T-cell (primary cell): Measurements from ENCODE around the gene ZNF362. TPM values are rescaled to one million over a fixed set of nuclear protein-coding genes. Genes with fewer than 3 reads are reported as not detected.

Experiments
- ATAC-seq, 4 experiments: fragments of 200-7000 bp in 3 of 4; fragments of 150-1000 bp in 1 of 4; cut with Tn5 transposase; replicated peaks in 1 of 4; 1 replicate in 3 of 4; 2 replicates in 1 of 4; pipeline ENCODE4 v1.10.0; 2021; ENCODE audit warnings: moderate library complexity in 3 of 4, mild to moderate bottlenecking in 2 of 4, moderate number of reproducible peaks in 1 of 4
- CTCF ChIA-PET, 2 donors: fragments of 300-600 bp; sonication (Branson Sonifier 250); formaldehyde crosslinking; loops; one replicate each; lab custom pipeline; 2022; ENCODE audit warnings: antibody characterized with exemption in 2 of 2; lab: Charles Lee
- POLR2A ChIA-PET, 2 donors: fragments of 300-600 bp; sonication (Branson Sonifier 250); formaldehyde crosslinking; loops; one replicate each; lab custom pipeline; 2022; ENCODE audit warnings: antibody characterized with exemption in 2 of 2; lab: Charles Lee
- DNase-seq, 35 experiments: peaks; one replicate each; pipeline versions ENCODE4 v3.0.0 to v3.0.0-alpha.2; 2013 to 2023
- H3K27ac ChIP-seq: one replicate; pipeline ENCODE4 v1.5.1; 2013; ENCODE audit warnings: low read length
- H3K27me3 ChIP-seq, 2 experiments: replicated peaks in 1 of 2; 1 replicate in 1 of 2; 2 replicates in 1 of 2; pipeline versions ENCODE4 v1.6.1 to v1.7.0; 2013; ENCODE audit warnings: low read length in 1 of 2, mixed read lengths in 1 of 2; ENCODE audit not compliant: control insufficient read depth in 2 of 2, insufficient read depth in 2 of 2; ENCODE audit errors: extremely low read depth in 1 of 2
- H3K36me3 ChIP-seq, 2 donors: 1 replicate in 1 of 2; 2 replicates in 1 of 2; pipeline versions ENCODE4 v1.6.1 to v1.7.0; 2013; ENCODE audit warnings: low read length in 1 of 2; ENCODE audit not compliant: control insufficient read depth in 2 of 2, insufficient read depth in 1 of 2; ENCODE audit errors: extremely low read depth in 1 of 2
- H3K4me1 ChIP-seq, 2 experiments: 1 replicate in 1 of 2; 2 replicates in 1 of 2; pipeline versions ENCODE4 v1.6.1 to v1.7.0; 2013; ENCODE audit warnings: low read length in 2 of 2, mixed read lengths in 1 of 2; ENCODE audit not compliant: insufficient read depth in 2 of 2, control insufficient read depth in 1 of 2; ENCODE audit errors: extremely low read depth in 1 of 2
- H3K4me3 ChIP-seq, 2 donors: 1 replicate in 1 of 2; 2 replicates in 1 of 2; pipeline versions ENCODE4 v1.5.1 to v1.7.0; 2013; ENCODE audit warnings: mild to moderate bottlenecking in 2 of 2, low read length in 1 of 2, moderate library complexity in 1 of 2; ENCODE audit not compliant: control insufficient read depth in 1 of 2; ENCODE audit errors: extremely low read depth in 1 of 2
- H3K9me3 ChIP-seq: 2 replicates; pipeline ENCODE4 v1.7.0; 2013
- H3K27ac Mint-ChIP-seq, 2 donors: one replicate each; pipeline ENCODE4 v1.8.0; 2020 to 2021; ENCODE audit warnings: mild to moderate bottlenecking in 2 of 2, mixed read lengths in 2 of 2
- H3K27me3 Mint-ChIP-seq, 2 donors: one replicate each; pipeline ENCODE4 v1.8.0; 2021 to 2022; ENCODE audit warnings: mixed read lengths in 2 of 2
- H3K36me3 Mint-ChIP-seq: one replicate; pipeline ENCODE4 v1.8.0; 2021; ENCODE audit warnings: mixed read lengths
- H3K4me1 Mint-ChIP-seq, 3 donors: one replicate each; pipeline ENCODE4 v1.8.0; 2020 to 2022; ENCODE audit warnings: mixed read lengths in 3 of 3, mild to moderate bottlenecking in 1 of 3
- H3K4me3 Mint-ChIP-seq, 3 donors: one replicate each; pipeline ENCODE4 v1.8.0; 2020 to 2022; ENCODE audit warnings: mild to moderate bottlenecking in 3 of 3, mixed read lengths in 3 of 3, moderate library complexity in 3 of 3
- H3K9me3 Mint-ChIP-seq, 3 donors: one replicate each; pipeline ENCODE4 v1.8.0; 2020 to 2022; ENCODE audit warnings: mixed read lengths in 3 of 3
- WGBS: methylation state at CpG from one replicate; pipeline ENCODE4 v1.1.5; 2013; ENCODE audit warnings: missing lambda C conversion rate; ENCODE audit not compliant: insufficient coverage; 5-methylcytosine and 5-hydroxymethylcytosine counted together
- total RNA-seq, 35 experiments: library from RNA in 6 of 35; stranded (reverse) in 6 of 35; fragments of 120-200 nt in 1 of 35; gene quantifications; one replicate each; pipeline versions ENCODE4 v1.2.1 to v1.2.4 and lab custom pipeline; 2013 to 2026

ZNF362 gene
- total RNA-seq, 5 donors from 2014 or later (not counting 1 experiment from before 2014, with no cell fraction given) = 22.9 to 31.4 (median 24.5) TPM

GRCh38 chr1:33327587-33328325, 71.5 kb downstream of the ZNF362 start:
- CTCF ChIA-PET = no interaction called here
- no peaks in the 10 kb centered on the region for H3K9me3 ChIP-seq
- ATAC-seq (no peak), DNase-seq (no peak)
- H3K4me3 ChIP-seq = no peak overlapping the region
- Mint-ChIP-seq H3K4me3 (no peak overlapping the region), H3K27ac (no peak overlapping the region), H3K27me3 (no peaks in the 10 kb centered on the region), H3K4me1 (no peaks in the 10 kb centered on the region), H3K9me3 (no peaks in the 10 kb centered on the region), H3K36me3 (peaks cover 59% of the 10 kb centered on the region)
- WGBS = 97% methylated on average over 5 of the region's 9 CpGs
- H3K4me1 ChIP-seq = no peaks in the 10 kb centered on the region
- no peaks in the 10 kb centered on the region for H3K27me3 ChIP-seq
- H3K27ac ChIP-seq = no peak overlapping the region
- POLR2A ChIA-PET = interaction anchor here in 1 of 2 donors (0.6 kb wide), 1 partner anchor 22 kb away, joined by 5 read pairs; no protein-coding TSS in a partner anchor
- H3K36me3 ChIP-seq = peaks cover 49 to 93% of the 10 kb centered on the region in 2 donors

DNA sequence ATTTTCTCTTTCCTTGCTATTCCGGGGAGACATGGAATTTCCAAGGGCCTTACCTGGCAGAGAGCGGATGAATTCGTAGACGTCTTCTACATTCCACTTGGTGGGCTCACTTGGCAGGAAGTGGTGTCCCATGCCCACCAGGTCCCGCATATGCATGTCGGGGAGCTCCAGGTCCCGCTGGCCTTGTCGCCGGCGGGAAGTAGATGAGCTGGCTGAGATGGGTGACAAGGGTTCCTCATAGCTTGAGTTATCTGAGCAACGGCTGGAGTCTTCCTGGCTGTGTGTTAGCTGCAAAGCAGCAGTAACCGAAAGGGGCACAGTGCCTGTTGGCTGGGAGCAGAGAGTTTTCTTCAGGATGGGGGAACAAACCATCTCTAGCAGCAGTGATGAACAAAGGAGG, 72.5 kb downstream of the ZNF362 start:
- Histone ChIP-seq H3K9me3 (no peaks in the 10 kb centered on the region), H3K27ac (no peak overlapping the region), H3K36me3 (peaks cover 55 to 99% of the 10 kb centered on the region in 2 donors), H3K27me3 (no peaks in the 10 kb centered on the region), H3K4me1 (no peaks in the 10 kb centered on the region), H3K4me3 (no peak overlapping the region)
- H3K9me3 Mint-ChIP-seq = no peaks in the 10 kb centered on the region
- peaks cover 60% of the 10 kb centered on the region for H3K36me3 Mint-ChIP-seq
- no peak for ATAC-seq
- no peaks in the 10 kb centered on the region for H3K27me3 Mint-ChIP-seq
- ChIA-PET POLR2A (no interaction called here), CTCF (no interaction called here)
- H3K4me1 Mint-ChIP-seq = no peaks in the 10 kb centered on the region
- no peak for DNase-seq
- no peak overlapping the region for H3K4me3 Mint-ChIP-seq
- H3K27ac Mint-ChIP-seq = no peak overlapping the region
- 93% methylated on average over 9 of the region's 12 CpGs for WGBS

GRCh38 chr1:33329600-33330305, 73.5 kb downstream of the ZNF362 start:
- ChIA-PET POLR2A (no interaction called here), CTCF (no interaction called here)
- H3K9me3 Mint-ChIP-seq = no peaks in the 10 kb centered on the region
- Histone ChIP-seq H3K27ac (no peak overlapping the region), H3K4me3 (no peak overlapping the region), H3K9me3 (no peaks in the 10 kb centered on the region), H3K36me3 (peaks cover 51 to 98% of the 10 kb centered on the region in 2 donors), H3K27me3 (no peaks in the 10 kb centered on the region), H3K4me1 (no peaks in the 10 kb centered on the region)
- H3K4me3 Mint-ChIP-seq = peak overlapping the region in 1 of 3 donors; percentile 18
- WGBS = 93% methylated on average over 15 of the region's 19 CpGs
- H3K4me1 Mint-ChIP-seq = peaks cover 0 to under 1% (median 0%) of the 10 kb centered on the region in 3 donors
- no peaks in the 10 kb centered on the region for H3K27me3 Mint-ChIP-seq
- ATAC-seq = no peak
- DNase-seq = no peak
- peaks cover 59% of the 10 kb centered on the region for H3K36me3 Mint-ChIP-seq
- H3K27ac Mint-ChIP-seq = no peak overlapping the region

DNA sequence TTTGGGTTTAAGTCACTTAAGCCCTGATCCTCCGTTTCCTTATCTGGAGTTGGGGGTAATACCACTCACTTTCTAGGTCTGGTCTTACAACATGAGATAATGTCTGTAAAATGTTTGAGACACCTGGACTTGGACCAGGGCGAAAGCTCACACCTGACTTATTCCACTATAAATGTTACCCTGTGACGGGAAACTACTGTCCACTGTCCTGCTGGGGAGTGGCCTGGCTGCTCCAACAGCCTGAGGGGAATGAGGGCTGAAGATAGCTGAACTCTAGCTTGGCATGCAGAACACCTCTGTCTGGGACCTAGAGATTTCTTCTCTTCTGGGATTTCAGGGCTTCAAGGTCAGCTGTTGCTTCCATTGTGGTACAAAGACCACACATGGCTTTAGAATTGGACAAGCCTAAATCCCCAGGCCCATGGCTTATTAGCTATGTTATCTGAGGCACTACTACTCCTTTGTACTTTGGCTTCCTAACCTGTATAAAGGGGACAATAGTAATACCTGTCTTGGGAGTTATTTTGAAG, 74.1 kb downstream of the ZNF362 start:
- H3K9me3 Mint-ChIP-seq = no peaks in the 10 kb centered on the region
- ChIA-PET POLR2A (no interaction called here), CTCF (no interaction called here)
- no peaks in the 10 kb centered on the region for H3K9me3 ChIP-seq
- no peaks in the 10 kb centered on the region for H3K27me3 Mint-ChIP-seq
- H3K4me3 ChIP-seq = no peak overlapping the region
- H3K27me3 ChIP-seq = no peaks in the 10 kb centered on the region
- H3K4me1 Mint-ChIP-seq = peaks cover 6 to 7% (median 6%) of the 10 kb centered on the region in 3 donors
- ATAC-seq (no peak), DNase-seq (no peak)
- no peak overlapping the region for H3K4me3 Mint-ChIP-seq
- H3K4me1 ChIP-seq = no peaks in the 10 kb centered on the region
- no peak overlapping the region for H3K27ac ChIP-seq
- peaks cover 44 to 93% of the 10 kb centered on the region in 2 donors for H3K36me3 ChIP-seq
- H3K36me3 Mint-ChIP-seq = peaks cover 54% of the 10 kb centered on the region
- H3K27ac Mint-ChIP-seq = no peak overlapping the region
- WGBS = no CpG with 5 or more reads among the region's 3 CpGs

DNA sequence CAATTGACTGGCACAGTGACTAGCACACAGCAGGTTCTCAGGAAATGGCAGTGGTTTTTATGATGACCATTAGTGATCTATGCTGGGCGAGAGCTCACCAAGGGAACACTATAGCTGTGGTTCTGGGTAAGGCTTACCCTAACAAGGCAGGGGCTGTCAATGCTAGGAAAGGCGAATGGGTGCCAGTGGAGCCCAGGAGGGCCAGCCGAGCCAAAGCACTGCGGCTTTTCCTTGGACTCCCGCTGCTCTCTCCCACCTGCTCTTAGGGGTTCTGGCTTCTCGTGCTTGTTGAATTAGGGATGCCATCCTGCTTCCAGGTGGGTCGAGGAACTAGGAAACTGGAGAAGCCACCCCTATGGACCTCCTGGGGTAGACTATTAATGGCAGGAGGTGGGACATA, 74.6 kb downstream of the ZNF362 start:
- 100% methylated on average over 6 of the region's 7 CpGs for WGBS
- Histone ChIP-seq H3K36me3 (peaks cover 43 to 89% of the 10 kb centered on the region in 2 donors), H3K4me1 (no peaks in the 10 kb centered on the region), H3K27ac (no peak overlapping the region), H3K9me3 (no peaks in the 10 kb centered on the region), H3K4me3 (no peak overlapping the region), H3K27me3 (no peaks in the 10 kb centered on the region)
- POLR2A ChIA-PET = no interaction called here
- peaks cover 50% of the 10 kb centered on the region for H3K36me3 Mint-ChIP-seq
- H3K4me1 Mint-ChIP-seq = peaks cover 6 to 7% (median 6%) of the 10 kb centered on the region in 3 donors
- no peak for DNase-seq
- no peaks in the 10 kb centered on the region for H3K27me3 Mint-ChIP-seq
- no peaks in the 10 kb centered on the region for H3K9me3 Mint-ChIP-seq
- ATAC-seq = no peak
- CTCF ChIA-PET = no interaction called here
- H3K27ac Mint-ChIP-seq = no peak overlapping the region
- no peak overlapping the region for H3K4me3 Mint-ChIP-seq

GRCh38 chr1:33331444-33332356, 75.4 kb downstream of the ZNF362 start:
- no peak for ATAC-seq
- POLR2A ChIA-PET = no interaction called here
- H3K27ac Mint-ChIP-seq = no peak overlapping the region

More at GRCh38 chr1:33331444-33332356, 75.4 kb downstream of the ZNF362 start:
- peaks cover 6 to 13% (median 9%) of the 10 kb centered on the region in 3 donors for H3K4me1 Mint-ChIP-seq
- Histone ChIP-seq H3K27ac (no peak overlapping the region), H3K4me1 (no peaks in the 10 kb centered on the region), H3K27me3 (no peaks in the 10 kb centered on the region), H3K4me3 (no peak overlapping the region), H3K36me3 (peaks cover 40 to 82% of the 10 kb centered on the region in 2 donors), H3K9me3 (no peaks in the 10 kb centered on the region)
- CTCF ChIA-PET = no interaction called here
- H3K27me3 Mint-ChIP-seq = no peaks in the 10 kb centered on the region
- peaks cover 48% of the 10 kb centered on the region for H3K36me3 Mint-ChIP-seq
- WGBS = 67% methylated on average over 6 of the region's 10 CpGs
- no peak overlapping the region for H3K4me3 Mint-ChIP-seq
- H3K9me3 Mint-ChIP-seq = no peaks in the 10 kb centered on the region
- DNase-seq = no peak
